Stimulated activated CD8-positive, alpha-beta memory T cell treated with anti-CD3 and anti-CD28 coated beads, Interleukin-15, amount 100 ng/mL, for 1 hour (primary cell): ENCODE results near the gene EME2.

Experiments used
- DNase-seq: peaks from one replicate; pipeline ENCODE4 v3.0.0-alpha.2; 2020; ENCODE audit warnings: low read depth

Gene EME2

GRCh38 chr16:1818873-1819525 is 46.4 kb downstream of the EME2 start:
- DNase-seq: no peak

GRCh38 chr16:1819611-1820010 is 47.0 kb downstream of the EME2 start:
- DNase-seq: no peak

- DNase-seq: no peak
Observed at GRCh38 chr16:1820096-1820945, 47.7 kb downstream of the EME2 start.

- no peak for DNase-seq
Observed at GRCh38 chr16:1820946-1821290, 48.3 kb downstream of the EME2 start.

GRCh38 chr16:1821861-1822611 is 49.4 kb downstream of the EME2 start:
- no peak for DNase-seq

GRCh38 chr16:1822801-1823200 is 50.2 kb downstream of the EME2 start:
- no peak for DNase-seq

GRCh38 chr16:1823821-1824220 is 51.2 kb downstream of the EME2 start:
- DNase-seq: no peak

GRCh38 chr16:1825381-1825863 is 52.8 kb downstream of the EME2 start:
- no peak for DNase-seq
